NCI-H69 (cell line): ENCODE measurements around the gene VTI1A.
"Not testable (repeated sequence)": the region's sequence is repeated elsewhere in the genome, so short reads cannot be mapped to it uniquely, and the experiment has no call there.

Experiments
- DNase-seq: peaks from one replicate; lab custom pipeline; 2025; lab: John Stamatoyannopoulos, UW

The VTI1A gene

DNA sequence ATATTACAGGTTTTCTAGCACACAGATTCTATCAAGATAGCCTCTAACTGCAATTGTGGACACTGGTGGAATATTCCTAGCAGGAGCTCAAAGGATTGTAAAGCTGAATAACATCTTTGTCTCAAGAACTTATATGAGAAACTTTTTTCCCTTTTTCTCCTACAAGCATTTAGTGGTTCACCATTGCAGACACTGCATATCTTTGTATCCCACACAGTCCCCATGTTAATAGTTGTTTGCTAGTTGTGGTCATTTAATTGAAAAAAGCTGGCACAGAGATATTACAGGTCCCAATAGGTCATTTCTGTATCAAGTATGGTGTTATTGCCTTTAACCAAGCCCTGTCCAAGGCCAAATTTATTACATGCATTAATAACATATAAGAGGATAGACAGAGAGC, 276.9 kb downstream of the VTI1A start:
- DNase-seq, result no peak

GRCh38 chr10:112724404-112724991, 277.5 kb downstream of the VTI1A start:
- DNase-seq, result peak; percentile 25

GRCh38 chr10:112728118-112728883, 281.3 kb downstream of the VTI1A start:
- no peak for DNase-seq

DNA sequence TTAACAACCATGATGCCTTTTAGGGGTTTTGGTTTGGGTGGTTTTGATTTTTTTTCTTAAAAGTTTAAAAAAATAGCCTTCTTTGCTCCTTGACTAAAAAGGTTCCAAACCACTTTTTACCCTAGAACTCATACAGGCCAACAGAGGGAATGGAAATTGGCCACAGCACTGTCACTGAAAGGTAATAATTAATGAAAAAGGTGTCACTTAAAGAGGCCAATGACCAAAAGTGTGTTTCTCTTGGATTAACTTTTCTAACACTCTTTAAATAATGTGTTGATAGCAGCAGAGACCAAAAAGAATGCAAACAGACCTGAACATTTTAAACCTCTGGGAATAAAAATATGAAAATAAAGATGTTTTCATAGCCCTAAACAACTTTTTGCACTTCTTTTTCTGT, 282.0 kb downstream of the VTI1A start:
- DNase-seq, result no peak

- not testable (repeated sequence) for DNase-seq
Measured at GRCh38 chr10:112731450-112731849, 284.4 kb downstream of the VTI1A start.

- DNase-seq, result peak; percentile 77
Measured at GRCh38 chr10:112732277-112732921, 285.4 kb downstream of the VTI1A start.

DNA sequence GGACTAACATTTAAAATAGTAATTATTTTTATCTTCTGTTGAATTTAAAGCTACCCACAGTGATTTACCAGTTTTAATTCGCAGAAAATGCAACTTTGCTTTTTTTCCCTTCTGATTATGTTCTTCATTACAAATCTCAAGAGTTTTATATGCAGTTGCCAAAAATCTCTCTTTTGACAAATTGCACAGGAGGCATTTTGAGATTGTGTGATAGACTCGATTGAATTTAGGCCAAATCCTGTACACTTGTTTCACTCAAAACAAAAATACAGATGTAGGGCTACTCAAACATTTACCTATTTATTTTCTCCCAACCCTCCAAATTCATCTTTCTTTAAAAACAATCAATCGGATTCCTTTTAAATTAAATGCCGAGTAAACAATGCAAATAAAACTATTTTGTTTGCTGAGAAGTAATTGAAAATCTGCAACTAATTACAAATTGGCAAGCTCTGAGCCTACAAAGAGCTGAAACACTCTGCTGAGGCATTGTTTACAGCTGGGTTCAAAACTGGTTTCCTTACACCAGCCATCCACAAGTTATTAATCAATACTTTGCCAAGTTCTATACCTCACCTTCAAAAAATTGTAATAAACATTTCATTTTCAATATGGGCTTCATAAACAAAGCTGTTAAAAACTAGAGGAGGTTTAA, 288.2 kb downstream of the VTI1A start:
- no peak for DNase-seq

DNA sequence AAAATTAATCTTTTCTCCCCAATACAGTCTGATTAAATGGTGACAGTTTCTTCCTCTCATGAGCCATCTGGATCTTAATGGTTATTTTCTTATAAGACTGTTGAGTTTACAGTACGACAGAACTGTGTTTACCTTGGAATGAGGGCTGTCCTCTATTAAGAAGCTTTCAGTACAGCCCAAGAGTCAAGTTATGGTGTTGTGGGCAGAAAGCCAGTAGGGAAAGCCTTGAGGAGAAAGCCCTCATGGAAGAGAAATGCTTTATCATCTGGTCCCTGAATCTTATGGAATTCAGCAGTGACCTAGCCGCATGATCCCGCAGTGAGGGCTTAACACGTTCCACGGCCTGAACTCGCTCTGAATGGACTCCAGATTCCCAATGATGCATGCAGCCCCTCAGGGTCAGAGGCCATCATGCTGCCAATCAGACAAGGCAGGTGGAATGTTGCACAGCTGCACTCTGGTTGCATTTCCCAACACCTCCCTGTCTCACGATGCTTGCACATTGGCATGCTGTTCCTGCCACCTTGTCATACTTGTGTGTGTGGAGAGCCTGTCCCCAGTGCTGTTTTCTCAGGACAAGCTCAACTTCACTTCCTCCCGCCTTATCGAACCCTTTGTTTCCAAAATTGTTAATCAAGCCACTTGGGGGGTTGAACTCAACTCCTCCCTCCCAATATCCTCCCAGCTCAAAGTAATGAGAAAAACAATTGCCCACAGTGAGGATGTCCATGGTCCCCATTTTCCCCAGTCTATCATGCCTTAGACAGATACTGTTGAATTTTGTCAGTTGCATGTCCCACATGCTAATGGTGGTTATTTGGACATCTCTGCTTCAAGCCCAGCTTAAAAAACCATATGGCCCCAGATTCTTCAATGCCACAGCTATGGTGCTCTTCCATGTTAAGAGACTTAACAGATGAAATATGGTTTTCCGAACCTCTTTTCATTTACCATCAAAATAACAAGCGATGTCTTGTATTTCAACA, 291.9 kb downstream of the VTI1A start:
- no peak for DNase-seq

DNA sequence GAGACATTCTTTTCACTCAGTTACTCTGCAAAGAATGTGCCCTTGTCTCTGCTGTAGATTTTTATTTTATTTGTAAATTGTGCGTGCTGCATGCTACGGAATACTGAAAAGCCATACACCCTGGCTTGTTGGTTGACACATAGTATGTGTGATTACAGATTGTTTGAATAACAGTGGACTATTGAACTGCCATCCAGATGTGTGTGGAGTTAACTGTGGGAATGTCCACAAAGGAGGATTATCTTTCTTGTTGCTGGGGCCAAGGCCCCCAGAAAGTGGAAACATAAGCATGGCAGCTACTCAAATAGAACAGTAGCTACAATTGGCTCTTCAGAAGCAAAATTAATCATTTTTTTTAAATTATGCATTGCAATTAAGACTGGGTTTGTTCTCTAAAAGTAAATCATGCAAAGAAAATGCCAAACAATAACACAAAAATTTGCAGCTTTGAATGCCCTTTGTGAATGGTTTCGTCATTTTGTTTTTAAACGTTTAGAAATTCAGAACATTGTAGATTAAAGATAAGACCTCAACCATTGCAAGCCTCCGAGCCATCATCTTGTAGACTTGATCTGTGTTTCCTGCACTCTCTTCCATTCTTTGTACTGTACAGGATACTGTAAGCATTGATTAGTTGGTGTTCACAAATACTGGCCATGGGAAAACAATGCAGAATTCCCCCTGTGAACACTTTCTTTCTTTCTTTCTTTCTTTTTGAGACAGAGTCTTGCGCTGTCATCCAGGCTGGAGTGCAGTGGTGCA, 292.8 kb downstream of the VTI1A start:
- DNase-seq, result no peak

- no peak for DNase-seq
Measured at GRCh38 chr10:112741830-112742402, 294.9 kb downstream of the VTI1A start.

GRCh38 chr10:112744181-112745096, 297.4 kb downstream of the VTI1A start:
- no peak for DNase-seq

DNA sequence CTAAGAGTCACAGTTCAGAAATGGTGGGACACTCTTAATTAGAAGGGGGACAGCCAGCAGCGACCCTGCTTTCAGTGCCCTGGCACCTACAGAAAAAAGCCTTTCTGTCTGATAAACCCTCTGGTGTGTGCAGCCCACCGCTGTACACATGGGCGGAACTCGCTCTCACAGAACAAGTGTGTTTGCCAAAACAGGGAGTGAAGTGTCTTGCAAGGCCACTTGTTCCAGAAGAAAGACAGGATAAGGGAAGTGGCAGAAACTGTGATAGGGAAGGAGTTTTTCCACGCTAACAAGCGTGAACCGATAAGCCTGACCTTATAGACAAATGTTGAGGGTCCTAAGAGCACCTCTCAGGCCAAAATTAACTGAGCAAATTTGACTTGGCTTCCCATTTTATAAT, 299.3 kb downstream of the VTI1A start:
- DNase-seq, result no peak

DNA sequence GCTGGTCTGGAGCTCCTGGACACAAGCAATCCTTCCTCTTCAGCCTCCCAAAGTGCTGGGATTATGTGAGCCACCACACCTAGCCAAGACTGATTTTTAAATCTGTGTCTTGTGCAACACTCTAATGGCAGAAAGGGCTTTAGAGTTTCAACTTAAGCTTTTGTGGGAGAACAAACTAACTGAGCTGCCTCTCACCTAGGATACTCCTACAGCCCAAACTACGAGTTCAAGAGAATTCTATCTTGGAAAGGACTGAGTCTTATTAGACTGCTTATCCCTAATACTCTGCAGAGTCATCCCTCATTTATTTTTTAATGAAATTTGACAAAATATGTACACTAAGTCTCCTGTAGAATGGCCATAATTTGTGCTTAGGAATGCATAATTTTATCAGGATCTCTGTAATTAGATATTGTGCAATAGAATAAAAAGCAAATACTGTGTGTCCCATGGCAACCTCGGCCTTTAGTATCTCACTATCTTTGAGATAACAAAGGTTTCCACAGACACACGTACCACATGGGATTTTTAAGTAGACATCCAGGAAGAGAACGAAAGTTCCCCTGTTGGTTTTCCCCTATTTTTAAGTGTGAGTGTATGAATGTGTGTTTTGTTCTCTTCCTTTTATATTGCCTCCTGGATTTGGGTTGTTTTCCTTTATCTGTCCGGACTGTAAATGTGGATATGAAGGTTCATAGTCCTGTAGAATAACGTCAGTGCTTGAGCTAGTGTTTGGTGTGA, 303.6 kb downstream of the VTI1A start:
- no peak for DNase-seq

- no peak for DNase-seq
Measured at GRCh38 chr10:112751651-112752050, 304.6 kb downstream of the VTI1A start.

DNA sequence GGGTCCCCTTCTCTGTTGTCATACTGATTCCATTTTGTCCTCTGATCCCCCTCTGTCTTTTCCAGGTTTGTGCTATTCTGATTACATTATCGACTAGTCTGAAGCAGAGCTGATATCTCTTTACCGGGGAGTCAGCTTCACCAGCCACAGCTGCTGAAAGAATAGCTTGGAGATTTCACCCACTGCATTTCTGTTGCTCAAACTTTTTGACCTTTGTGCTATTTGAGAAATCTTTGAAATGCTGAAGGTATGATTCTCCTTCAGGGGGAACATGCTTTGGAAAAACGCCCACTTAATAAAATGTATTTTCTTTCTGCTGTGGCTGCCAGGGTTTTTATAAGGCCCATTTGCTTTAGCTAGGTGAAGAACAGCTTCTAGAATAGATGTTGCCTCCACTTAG, 305.3 kb downstream of the VTI1A start:
- no peak for DNase-seq

GRCh38 chr10:112753961-112754411, 307.0 kb downstream of the VTI1A start:
- no peak for DNase-seq

DNA sequence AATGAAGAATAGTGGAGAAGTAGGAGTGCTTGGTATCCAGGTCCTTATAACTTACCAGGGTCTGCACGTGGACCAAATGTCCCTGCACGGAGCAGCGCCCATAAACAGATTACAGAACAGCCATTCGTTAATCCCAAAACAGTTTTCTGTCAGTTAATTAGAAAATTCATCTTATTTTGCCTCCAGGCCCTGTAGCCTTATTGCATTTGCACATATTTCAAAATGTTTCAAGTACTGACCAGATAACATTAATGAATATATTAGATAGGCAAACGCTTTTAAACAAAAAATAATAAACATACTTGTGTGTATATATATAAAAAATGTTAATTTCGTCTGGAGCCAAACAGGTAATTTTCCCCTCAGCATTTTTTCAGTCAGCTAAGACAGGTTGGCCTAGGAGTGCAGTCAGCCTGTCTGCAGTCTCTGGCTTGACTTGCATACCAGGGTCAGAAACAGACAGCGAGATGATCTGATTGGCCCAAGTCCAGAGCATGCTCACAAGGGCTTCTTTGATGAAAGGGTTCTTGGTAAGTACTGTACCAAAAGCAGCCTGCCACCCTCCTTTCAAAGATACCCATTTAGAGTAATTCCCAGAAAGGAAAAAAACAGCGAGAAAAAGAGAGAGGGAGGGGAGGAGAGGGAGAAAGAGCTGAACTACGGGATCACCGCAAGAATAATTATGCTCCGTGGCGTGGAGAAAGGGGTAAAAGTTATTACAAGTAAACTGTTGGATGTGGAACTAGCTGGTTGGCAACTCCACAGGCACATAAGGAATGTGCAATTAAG, 308.6 kb downstream of the VTI1A start:
- DNase-seq, result peak; percentile 55

DNA sequence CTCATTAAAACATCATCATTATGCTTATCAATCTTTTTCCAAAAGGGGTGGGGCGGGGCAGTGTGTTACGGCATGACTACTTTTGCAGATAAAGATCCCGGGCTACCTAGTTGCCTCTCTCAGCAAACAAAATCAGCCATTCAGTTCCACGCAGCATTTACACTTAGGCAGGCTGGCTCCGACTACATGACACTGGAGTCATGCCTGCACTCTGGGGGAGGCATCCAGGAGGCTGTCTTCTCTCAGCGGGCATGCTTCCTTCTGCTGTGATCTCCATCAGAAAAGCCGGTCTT, 309.2 kb downstream of the VTI1A start:
- DNase-seq, result peak; percentile 47
